ENCODE data around the gene RAB7A. TPM values are rescaled to one million over a fixed set of nuclear protein-coding genes. Genes with fewer than 3 reads are reported as not detected.

Gene RAB7A
- total RNA-seq, 1 experiment from 2014 or later = 155 TPM

DNA sequence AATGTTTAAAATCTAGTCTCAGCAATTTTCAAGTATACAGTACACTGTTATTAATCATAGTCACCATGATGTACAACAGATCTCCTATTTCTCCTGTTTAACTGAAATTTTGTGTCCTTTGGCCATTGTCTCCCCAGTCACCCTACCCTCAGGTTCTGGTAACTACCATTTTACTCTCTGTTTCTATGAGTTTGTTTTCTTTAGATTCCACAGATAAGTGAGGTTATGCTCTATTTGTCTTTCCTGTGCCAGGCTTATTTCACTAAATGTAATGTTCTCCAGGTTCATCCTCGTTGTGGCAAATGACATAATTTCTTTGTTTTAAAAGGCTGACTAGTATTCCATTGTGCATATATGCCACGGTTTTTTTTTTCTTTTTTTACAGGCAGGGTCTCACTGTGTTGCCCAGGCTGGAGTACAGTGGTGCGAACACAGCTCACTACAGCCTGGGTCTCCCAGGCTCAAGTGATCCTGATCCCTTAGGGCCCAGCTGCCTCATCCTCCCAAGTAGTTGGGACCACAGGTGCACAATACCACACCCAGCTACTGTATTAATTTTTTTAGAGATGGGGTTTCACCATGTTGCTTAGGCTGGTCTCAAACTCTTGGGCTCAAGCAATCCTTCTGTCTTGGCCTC is 50.0 kb downstream of the RAB7A start:
- Histone ChIP-seq H3K79me1 (ENCODE audit: insufficient read depth, low read depth, low read length, poor library complexity, severe bottlenecking) (peaks cover 8% of the 10 kb centered on the region), H3K56ac (ENCODE audit: insufficient read length, low read depth, low read length) (no peak overlapping the region), H3K14ac (ENCODE audit: insufficient read depth, low read length) (no peak overlapping the region), H4K8ac (replicated peaks; ENCODE audit: insufficient read length, low read depth, low read length) (no peak overlapping the region), H4K20me1 (ENCODE audit: control insufficient read depth, insufficient read depth, insufficient read length) (no peaks in the 10 kb centered on the region), H2BK120ac (ENCODE audit: low read depth, low read length, poor library complexity, severe bottlenecking) (no peak overlapping the region), H3K4ac (ENCODE audit: low read depth, low read length) (no peak overlapping the region), H3T11ph (ENCODE audit: low read length) (no peak overlapping the region), H2BK5ac (ENCODE audit: insufficient read length, low read length) (no peak overlapping the region), H2AFZ (ENCODE audit: low read length) (no peak overlapping the region), H3K9ac (ENCODE audit: extremely low read depth, insufficient read length, low read length) (no peak overlapping the region), H2BK12ac (ENCODE audit: insufficient read length, low read depth, low read length) (no peak overlapping the region), H3K79me2 (ENCODE audit: insufficient read depth, low read length) (peaks cover 30% of the 10 kb centered on the region; the same call in 1 of the 2 replicates), H3K23me2 (ENCODE audit: insufficient read length, low read depth, low read length, poor library complexity, severe bottlenecking) (no peaks in the 10 kb centered on the region), H3K23ac (ENCODE audit: insufficient read length, low read depth, low read length) (no peak overlapping the region), H4K5ac (ENCODE audit: insufficient read length, low read depth, low read length) (no peak overlapping the region), H3K4me1 (ENCODE audit: insufficient read depth, low read length) (peaks cover 7% of the 10 kb centered on the region; the same call in 1 of the 2 replicates), H2BK20ac (ENCODE audit: low read depth, low read length, poor library complexity, severe bottlenecking) (no peak overlapping the region), H2BK15ac (ENCODE audit: low read depth, low read length) (no peak overlapping the region), H3K27me3 (ENCODE audit: insufficient read depth, low read length) (no peaks in the 10 kb centered on the region), H3K18ac (ENCODE audit: insufficient read length, low read depth, low read length) (no peak overlapping the region), H3K9me3 (ENCODE audit: control insufficient read depth, low read depth, low read length) (no peaks in the 10 kb centered on the region), H3K4me2 (ENCODE audit: insufficient read depth, insufficient read length, low read length) (no peak overlapping the region), H3K27ac (ENCODE audit: insufficient read length, low read depth, low read length) (no peak overlapping the region), H2AK5ac (ENCODE audit: insufficient read length, low read length) (no peak overlapping the region), H4K91ac (ENCODE audit: insufficient read length, low read depth, low read length) (no peak overlapping the region)
- Mint-ChIP-seq H3K4me3 (no peak overlapping the region), H3K9me3 (peaks cover 11 to 13% of the 10 kb centered on the region in 2 experiments), H3K36me3 (ENCODE audit: insufficient read depth in 1 of 3, low read depth in 3 of 3) (peaks cover 25 to 32% (median 27%) of the 10 kb centered on the region in 3 experiments), H3K27ac (no peak overlapping the region), H3K4me1 (peaks cover 31 to 38% of the 10 kb centered on the region in 2 experiments), H3K27me3 (ENCODE audit: low read depth) (no peaks in the 10 kb centered on the region)
- no peak for DNase-seq
- WGBS (ENCODE audit: extremely low coverage, insufficient read length, low lambda C conversion rate) = no CpG with 5 or more reads among the region's 3 CpGs
- TF ChIP-seq, protein P1, sequence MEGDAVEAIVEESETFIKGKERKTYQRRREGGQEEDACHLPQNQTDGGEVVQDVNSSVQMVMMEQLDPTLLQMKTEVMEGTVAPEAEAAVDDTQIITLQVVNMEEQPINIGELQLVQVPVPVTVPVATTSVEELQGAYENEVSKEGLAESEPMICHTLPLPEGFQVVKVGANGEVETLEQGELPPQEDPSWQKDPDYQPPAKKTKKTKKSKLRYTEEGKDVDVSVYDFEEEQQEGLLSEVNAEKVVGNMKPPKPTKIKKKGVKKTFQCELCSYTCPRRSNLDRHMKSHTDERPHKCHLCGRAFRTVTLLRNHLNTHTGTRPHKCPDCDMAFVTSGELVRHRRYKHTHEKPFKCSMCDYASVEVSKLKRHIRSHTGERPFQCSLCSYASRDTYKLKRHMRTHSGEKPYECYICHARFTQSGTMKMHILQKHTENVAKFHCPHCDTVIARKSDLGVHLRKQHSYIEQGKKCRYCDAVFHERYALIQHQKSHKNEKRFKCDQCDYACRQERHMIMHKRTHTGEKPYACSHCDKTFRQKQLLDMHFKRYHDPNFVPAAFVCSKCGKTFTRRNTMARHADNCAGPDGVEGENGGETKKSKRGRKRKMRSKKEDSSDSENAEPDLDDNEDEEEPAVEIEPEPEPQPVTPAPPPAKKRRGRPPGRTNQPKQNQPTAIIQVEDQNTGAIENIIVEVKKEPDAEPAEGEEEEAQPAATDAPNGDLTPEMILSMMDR (conservative IDR thresholded peaks at IDR 0.05) = no peak

Data from H9 (cell line).